Measurements from ENCODE around the gene SAMMSON.

GRCh38 chr3:69970827-69971226, 28.7 kb upstream of the SAMMSON start:
- TF ChIP-seq CTCF (conservative IDR thresholded peaks at IDR 0.05; ENCODE audit: low read depth in 2 of 2) = no peak
- TF ChIP-seq EZH2 (IDR thresholded peaks at IDR 0.05; ENCODE audit: low read depth, unreplicated experiment) = no peak
- no peak for TF ChIP-seq POLR2AphosphoS5 (IDR thresholded peaks at IDR 0.05; ENCODE audit: low read depth)
- no peak for TF ChIP-seq CREB1 (CRISPR knock-in tag; IDR thresholded peaks at IDR 0.05; ENCODE audit: low read depth)
- TF ChIP-seq REST (IDR thresholded peaks at IDR 0.05; ENCODE audit: unreplicated experiment) = no peak
- TF ChIP-seq STAT1 (IDR thresholded peaks at IDR 0.05; ENCODE audit: unreplicated experiment) = no peak
- TF ChIP-seq ZNF462 (CRISPR knock-in tag; IDR thresholded peaks at IDR 0.05) = no peak
- no peak for TF ChIP-seq EZH2phosphoT487 (IDR thresholded peaks at IDR 0.05; ENCODE audit: unreplicated experiment)
- no peak for TF ChIP-seq JUNB (IDR thresholded peaks at IDR 0.05; ENCODE audit: unreplicated experiment)
- no peak for TF ChIP-seq ZNF114 (CRISPR knock-in tag; IDR thresholded peaks at IDR 0.05)

All from GM23338 (cell line).